Heart left ventricle (tissue), 16 donors: ENCODE data around the gene KCNMA1. TPM values are rescaled to one million over a fixed set of nuclear protein-coding genes. Genes with fewer than 3 reads are reported as not detected.

ENCODE experiments used
- ATAC-seq, 4 donors: fragments of 200-7000 bp; cut with Tn5 transposase; one replicate each; pipeline ENCODE4 v1.9.1; 2020 to 2022; ENCODE audit warnings: moderate library complexity in 4 of 4, mild to moderate bottlenecking in 3 of 4, moderate number of reproducible peaks in 1 of 4
- DNase-seq, 5 donors: peaks; one replicate each; pipeline ENCODE4 v3.0.0-alpha.2; 2020
- H3K27ac ChIP-seq, 12 donors: fragments of 200-600 bp; sonication (generic) in 4 of 12; one replicate each; pipeline versions ENCODE4 v1.5.0 to v1.8.0; 2016 to 2022; ENCODE audit warnings: mild to moderate bottlenecking in 2 of 12
- H3K27me3 ChIP-seq, 9 donors: fragments of 200-600 bp; sonication (generic) in 2 of 9; one replicate each; pipeline versions ENCODE4 v1.5.1 to v1.8.0; 2016 to 2022; ENCODE audit warnings: mild to moderate bottlenecking in 3 of 9
- H3K36me3 ChIP-seq, 9 donors: fragments of 200-600 bp; sonication (generic) in 2 of 9; one replicate each; pipeline versions ENCODE4 v1.5.0 to v1.8.0; 2018 to 2022; ENCODE audit warnings: mild to moderate bottlenecking in 2 of 9
- H3K4me1 ChIP-seq, 12 donors: fragments of 200-600 bp; sonication (generic) in 4 of 12; one replicate each; pipeline versions ENCODE4 v1.5.0 to v1.8.0; 2016 to 2022; ENCODE audit warnings: mild to moderate bottlenecking in 3 of 12
- H3K4me3 ChIP-seq, 12 donors: fragments of 200-600 bp; sonication (generic) in 4 of 12; one replicate each; pipeline versions ENCODE4 v1.5.0 to v1.8.0; 2017 to 2022; ENCODE audit warnings: mild to moderate bottlenecking in 9 of 12, moderate library complexity in 4 of 12
- H3K9me3 ChIP-seq, 12 donors: fragments of 200-600 bp; sonication (generic) in 4 of 12; one replicate each; pipeline versions ENCODE4 v1.5.0 to v1.8.0; 2016 to 2022; ENCODE audit warnings: mild to moderate bottlenecking in 1 of 12
- POLR2A ChIP-seq, 2 donors: fragments of 450-650 bp; IDR thresholded peaks; one replicate each; pipeline ENCODE4 v1.6.1; 2017; ENCODE audit warnings: antibody characterized with exemption in 2 of 2, mild to moderate bottlenecking in 2 of 2, moderate library complexity in 2 of 2
- WGBS, 4 donors: extraction: QIAGEN DNeasy Blood & Tissue Kit in 2 of 4; methylation state at CpG; one replicate each; pipeline versions ENCODE4 v1.1.5 to v1.1.7; 2013 to 2018; 5-methylcytosine and 5-hydroxymethylcytosine counted together
- intact Hi-C, 10 donors: fragments of 100-400 bp; cut with DNase I; formaldehyde crosslinking; loops; one replicate each; pipeline versions ENCODE4 v1.11.1 to v1.14.2; 2022
- polyA plus RNA-seq, 2 donors: library from polyadenylated mRNA; stranded (reverse); fragments of 200-250 nt; gene quantifications; one replicate each; pipeline ENCODE4 v1.2.3, GENCODE V29; 2013
- total RNA-seq, 9 donors: library from RNA; depleted of rRNA in 2 of 9; stranded (reverse); fragments of >200 nt in 2 of 9; fragmentation: NEBNext Ultra II Directional in 3 of 9; extraction: Animal tissue kit (Norgen Biotek cat#: 25700) in 3 of 9; gene quantifications; one replicate each; pipeline versions ENCODE4 v1.1.0 to v1.2.4, GENCODE V29; 2016 to 2023
- TF ChIP-seq, protein P1 (sequence below), 12 donors: fragments of 200-600 bp; sonication (generic) in 4 of 12; IDR thresholded peaks; one replicate each; pipeline versions ENCODE4 v1.5.0 to v1.8.0; 2018 to 2022; ENCODE audit warnings: antibody characterized with exemption in 12 of 12, mild to moderate bottlenecking in 5 of 12
- donor health status: ischemic (EF 13 %, LVEDD 7.1; RV severe dilation, severe dysfunction).
- donor health status: healthy with polysubstance abuse.
- donor health status: DM: no; HTN: yes; CAD: no.
- donor health status: DM: no; HTN: no; CAD: no.
- donor health status: ischemic (EF 25% LVEDD 6.9; RV normal size, moderate dysfunction).
- donor health status: ischemic (EF 25% LVEDD 5.7; RV mildly dilated, moderate dysfunction).
- donor health status: healthy.
- donor health status: DM: yes; HTN: yes; CAD: no.
- donor health status: ischemic (EF 35%, LVEDD 5.7; RV mildly dilated, moderate dysfunction).
- donor health status: nonischemic (EF 11% LVEDD 7.7; RV severe dilation, severe dysfunction).
- donor health status: DM: yes; HTN: yes; CAD: no.
- donor health status: PGD.
- donor health status: ischemic (EF 29% LVEDD 5.4; RV normal size, mild dysfunction).
- donor health status: nonischemic (EF 23%, LVEDD 6.1; RV moderate dilation, normal function).

KCNMA1 gene
- total and polyA plus RNA-seq, 11 donors = 0.39 to 8.7 (median 1.7) TPM

DNA sequence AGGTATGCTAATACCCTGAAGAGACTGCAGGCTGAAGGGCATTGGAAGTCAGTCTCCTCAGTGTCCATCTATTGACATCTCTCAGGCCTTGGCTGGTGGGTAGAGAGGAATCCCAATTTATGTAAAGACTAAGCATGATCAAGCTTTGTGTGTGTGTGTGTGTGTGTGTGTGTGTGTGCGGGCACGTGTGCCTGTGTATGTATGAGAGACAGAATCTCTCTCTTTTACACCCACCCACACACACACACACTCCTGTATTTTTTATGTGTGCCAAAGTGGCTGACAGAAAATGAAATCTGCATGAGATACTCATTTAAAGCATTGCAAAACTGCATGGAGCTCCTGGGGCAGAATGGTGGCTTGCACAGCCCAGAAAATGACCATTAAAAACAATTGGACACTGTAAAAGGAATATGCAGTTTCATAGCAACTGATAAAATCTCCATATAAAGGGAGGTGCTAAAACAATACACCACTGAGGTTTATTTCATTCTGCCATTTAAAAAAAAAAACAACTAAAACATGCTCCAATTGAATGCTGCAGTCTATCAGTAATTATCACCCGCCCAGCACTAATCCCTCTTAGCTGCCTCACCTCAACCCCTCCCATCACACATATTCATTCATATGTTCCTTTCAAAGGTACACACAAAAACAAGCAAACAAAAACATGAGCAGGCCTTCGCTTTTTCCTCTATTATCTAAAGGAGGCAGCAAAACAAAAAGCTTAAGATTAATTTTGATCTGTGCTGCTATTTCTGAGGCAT is 385.0 kb downstream of the KCNMA1 start:
- Histone ChIP-seq H3K9me3 (no peaks in the 10 kb centered on the region), H3K27ac (peak overlapping the region in 1 of 12 donors; percentile 2), H3K27me3 (peaks cover 0 to 12% (median 0%) of the 10 kb centered on the region in 9 donors), H3K4me1 (peaks cover 0 to 6% (median 0%) of the 10 kb centered on the region in 12 donors), H3K36me3 (no peaks in the 10 kb centered on the region), H3K4me3 (no peak overlapping the region)
- intact Hi-C loops = loop anchor here in 2 of 10 donors (5.0 kb wide), 1 partner anchor 390 kb away; no protein-coding TSS in a partner anchor
- WGBS, 4 donors = 79 to 88% (median 84%) methylated on average over 4 of the region's 4 CpGs
- no peak for DNase-seq
- TF ChIP-seq, protein P1, sequence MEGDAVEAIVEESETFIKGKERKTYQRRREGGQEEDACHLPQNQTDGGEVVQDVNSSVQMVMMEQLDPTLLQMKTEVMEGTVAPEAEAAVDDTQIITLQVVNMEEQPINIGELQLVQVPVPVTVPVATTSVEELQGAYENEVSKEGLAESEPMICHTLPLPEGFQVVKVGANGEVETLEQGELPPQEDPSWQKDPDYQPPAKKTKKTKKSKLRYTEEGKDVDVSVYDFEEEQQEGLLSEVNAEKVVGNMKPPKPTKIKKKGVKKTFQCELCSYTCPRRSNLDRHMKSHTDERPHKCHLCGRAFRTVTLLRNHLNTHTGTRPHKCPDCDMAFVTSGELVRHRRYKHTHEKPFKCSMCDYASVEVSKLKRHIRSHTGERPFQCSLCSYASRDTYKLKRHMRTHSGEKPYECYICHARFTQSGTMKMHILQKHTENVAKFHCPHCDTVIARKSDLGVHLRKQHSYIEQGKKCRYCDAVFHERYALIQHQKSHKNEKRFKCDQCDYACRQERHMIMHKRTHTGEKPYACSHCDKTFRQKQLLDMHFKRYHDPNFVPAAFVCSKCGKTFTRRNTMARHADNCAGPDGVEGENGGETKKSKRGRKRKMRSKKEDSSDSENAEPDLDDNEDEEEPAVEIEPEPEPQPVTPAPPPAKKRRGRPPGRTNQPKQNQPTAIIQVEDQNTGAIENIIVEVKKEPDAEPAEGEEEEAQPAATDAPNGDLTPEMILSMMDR (IDR thresholded peaks at IDR 0.05) = no peak
- no peak for TF ChIP-seq POLR2A (IDR thresholded peaks at IDR 0.05)
- ATAC-seq = no peak

DNA sequence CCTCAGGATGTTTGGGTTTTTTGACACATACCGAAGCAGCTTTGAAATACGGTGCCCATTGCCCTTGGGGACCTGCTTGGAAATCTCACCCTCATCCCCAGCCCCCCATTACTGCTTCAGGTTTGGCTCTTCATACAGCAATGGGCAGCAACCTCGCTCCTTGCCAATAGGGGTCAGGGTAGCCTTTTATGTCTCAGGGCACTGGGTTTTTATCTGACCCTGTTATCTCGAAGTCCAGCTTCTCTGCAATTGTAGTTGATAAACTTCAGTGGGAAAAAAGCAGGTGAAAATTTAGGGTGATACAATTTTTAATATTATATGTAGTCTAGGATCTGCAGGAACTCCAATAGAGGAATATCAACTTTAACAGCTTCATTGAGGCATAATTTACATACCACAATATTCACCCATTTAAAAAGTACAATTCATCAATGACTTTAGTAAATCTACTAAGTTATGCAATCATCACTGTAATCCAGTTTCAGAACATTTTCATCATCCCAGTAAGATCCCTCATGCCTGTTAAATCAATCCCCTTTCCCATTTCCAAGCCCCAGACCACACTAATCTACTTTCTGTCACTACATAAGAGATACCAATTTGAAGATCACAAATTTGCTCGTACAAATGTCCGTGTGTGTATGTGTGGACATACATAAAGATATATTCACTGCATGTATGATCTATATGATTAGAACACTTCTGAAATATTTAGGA is 386.2 kb downstream of the KCNMA1 start:
- WGBS, 4 donors = 51 to 66% (median 54%) methylated on average over 6 of the region's 6 CpGs
- Histone ChIP-seq H3K36me3 (no peaks in the 10 kb centered on the region), H3K9me3 (no peaks in the 10 kb centered on the region), H3K27ac (peak overlapping the region in 1 of 12 donors; percentile 2), H3K27me3 (peaks cover 0 to 12% (median 0%) of the 10 kb centered on the region in 9 donors), H3K4me1 (peaks cover 0 to 14% (median 0%) of the 10 kb centered on the region in 12 donors), H3K4me3 (no peak overlapping the region)
- ATAC-seq (no peak), DNase-seq (no peak)
- intact Hi-C loops = loop anchor here in 2 of 10 donors (5.0 kb wide), 1 partner anchor 391 kb away; no protein-coding TSS in a partner anchor
- no peak for TF ChIP-seq POLR2A (IDR thresholded peaks at IDR 0.05)
- TF ChIP-seq, protein P1 (IDR thresholded peaks at IDR 0.05) = peak in 8 of 12 donors; percentile 7 to 36 (median 24)

DNA sequence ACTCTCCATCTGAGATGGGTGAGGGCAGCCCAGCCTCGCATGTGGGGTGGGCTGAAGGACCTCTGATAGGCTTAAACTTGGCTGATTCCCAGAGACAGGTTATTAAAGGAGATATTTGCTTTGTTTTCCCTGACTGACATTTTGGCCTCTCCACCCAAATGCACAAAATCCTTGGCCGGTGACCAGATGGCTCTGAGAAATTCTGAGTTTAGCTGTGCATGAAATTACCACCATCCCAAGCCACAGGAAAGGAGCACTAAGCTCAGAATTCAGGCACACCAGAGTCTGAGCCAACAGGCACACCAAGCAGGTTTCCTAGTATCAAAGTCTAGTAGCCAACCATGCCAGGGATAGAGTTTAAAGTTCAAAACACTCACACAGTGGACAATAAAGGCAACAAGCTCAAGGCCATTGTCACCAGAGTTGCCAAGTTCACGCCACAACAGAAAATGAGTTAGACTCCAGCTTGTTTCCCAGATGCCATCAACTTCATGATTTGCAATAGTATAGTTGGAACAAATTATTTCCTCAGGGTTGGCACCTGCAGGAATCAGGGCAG is 387.6 kb downstream of the KCNMA1 start:
- peak overlapping the region in 1 of 12 donors; percentile 87 for H3K27ac ChIP-seq
- ATAC-seq = no peak

More for the DNA sequence above, 387.6 kb downstream of the KCNMA1 start:
- peaks cover 0 to 12% (median 0%) of the 10 kb centered on the region in 9 donors for H3K27me3 ChIP-seq
- no peak overlapping the region for H3K4me3 ChIP-seq
- TF ChIP-seq, protein P1 (IDR thresholded peaks at IDR 0.05) = no peak
- no peak for TF ChIP-seq POLR2A (IDR thresholded peaks at IDR 0.05)
- H3K4me1 ChIP-seq = peaks cover 0 to 28% (median 0%) of the 10 kb centered on the region in 12 donors
- WGBS, 4 donors = 68 to 82% (median 70%) methylated on average over 3 of the region's 3 CpGs
- no peaks in the 10 kb centered on the region for H3K9me3 ChIP-seq
- H3K36me3 ChIP-seq = no peaks in the 10 kb centered on the region
- no peak for DNase-seq
- intact Hi-C loops = loop anchor here in 2 of 10 donors (5.0 kb wide), 1 partner anchor 392 kb away; no protein-coding TSS in a partner anchor
